NCI-H146 (cell line): ENCODE data around the gene FBXL15.

Experiments used
- DNase-seq: peaks from one replicate; lab custom pipeline; 2025; lab: John Stamatoyannopoulos, UW

Gene FBXL15

DNA sequence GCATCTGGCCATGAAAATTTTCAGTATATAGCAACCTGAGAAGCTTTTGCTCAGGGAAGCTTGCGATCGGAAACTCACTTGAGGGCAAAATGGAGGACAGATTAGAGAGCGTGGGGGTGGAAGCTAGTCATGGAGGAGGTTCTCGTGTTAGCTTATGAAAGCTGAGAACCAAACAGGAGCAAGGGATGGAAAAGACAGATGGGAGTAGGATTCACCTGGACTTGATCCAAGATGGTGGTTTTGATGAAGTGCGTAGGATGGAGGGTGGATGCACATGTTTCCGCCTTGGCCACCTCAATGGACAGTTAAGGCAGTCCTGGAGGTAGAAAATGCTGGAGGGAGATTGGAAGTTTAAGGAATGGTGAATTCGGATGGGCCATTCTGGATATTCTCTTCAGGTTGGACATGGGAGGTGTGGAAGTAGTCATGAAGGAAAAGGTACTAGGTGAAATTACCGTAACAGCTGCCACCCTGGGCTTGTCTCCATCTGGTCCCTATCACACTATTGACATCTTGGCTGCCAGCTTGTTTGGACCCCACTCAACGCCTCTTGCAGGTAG lies 37.0 kb downstream of the FBXL15 start:
- DNase-seq: no peak

DNA sequence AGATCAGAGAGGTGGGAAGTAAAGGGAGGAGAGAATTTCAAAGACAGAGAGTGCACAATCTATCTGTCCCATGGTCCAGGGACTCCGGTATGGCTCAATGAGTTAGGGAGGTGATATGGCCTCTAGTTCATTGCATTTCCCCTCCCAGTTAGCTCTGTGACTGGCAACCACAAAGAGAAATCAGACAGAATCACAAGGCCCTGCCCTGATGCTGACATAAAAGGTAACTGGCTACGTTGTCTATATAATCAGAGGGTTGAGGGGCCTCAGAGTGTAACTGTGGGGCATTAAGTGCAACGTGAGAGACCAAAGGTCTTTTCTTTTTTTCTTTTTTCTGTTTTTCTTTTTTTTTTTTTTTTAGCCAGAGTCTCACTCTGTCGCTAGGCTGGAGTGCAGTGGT lies 38.0 kb downstream of the FBXL15 start:
- no peak for DNase-seq

DNA sequence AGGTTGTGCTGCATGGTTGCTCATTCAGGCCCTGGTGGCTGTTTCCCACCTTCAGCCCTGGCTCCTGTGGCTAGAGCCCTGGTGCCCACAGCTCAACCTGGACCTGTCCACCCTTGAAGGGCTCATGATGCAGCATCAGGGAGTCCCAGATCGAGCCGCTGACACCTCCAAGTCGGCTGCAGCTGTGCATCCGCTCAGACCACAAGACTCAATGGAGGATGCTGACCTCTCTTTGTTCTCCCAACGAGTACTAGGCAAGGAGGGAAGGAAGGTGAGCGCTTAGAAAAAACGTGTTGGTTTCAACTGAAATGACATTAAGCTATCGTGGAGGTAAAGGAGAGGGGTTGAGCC lies 40.2 kb downstream of the FBXL15 start:
- DNase-seq: peak; percentile 78

DNA sequence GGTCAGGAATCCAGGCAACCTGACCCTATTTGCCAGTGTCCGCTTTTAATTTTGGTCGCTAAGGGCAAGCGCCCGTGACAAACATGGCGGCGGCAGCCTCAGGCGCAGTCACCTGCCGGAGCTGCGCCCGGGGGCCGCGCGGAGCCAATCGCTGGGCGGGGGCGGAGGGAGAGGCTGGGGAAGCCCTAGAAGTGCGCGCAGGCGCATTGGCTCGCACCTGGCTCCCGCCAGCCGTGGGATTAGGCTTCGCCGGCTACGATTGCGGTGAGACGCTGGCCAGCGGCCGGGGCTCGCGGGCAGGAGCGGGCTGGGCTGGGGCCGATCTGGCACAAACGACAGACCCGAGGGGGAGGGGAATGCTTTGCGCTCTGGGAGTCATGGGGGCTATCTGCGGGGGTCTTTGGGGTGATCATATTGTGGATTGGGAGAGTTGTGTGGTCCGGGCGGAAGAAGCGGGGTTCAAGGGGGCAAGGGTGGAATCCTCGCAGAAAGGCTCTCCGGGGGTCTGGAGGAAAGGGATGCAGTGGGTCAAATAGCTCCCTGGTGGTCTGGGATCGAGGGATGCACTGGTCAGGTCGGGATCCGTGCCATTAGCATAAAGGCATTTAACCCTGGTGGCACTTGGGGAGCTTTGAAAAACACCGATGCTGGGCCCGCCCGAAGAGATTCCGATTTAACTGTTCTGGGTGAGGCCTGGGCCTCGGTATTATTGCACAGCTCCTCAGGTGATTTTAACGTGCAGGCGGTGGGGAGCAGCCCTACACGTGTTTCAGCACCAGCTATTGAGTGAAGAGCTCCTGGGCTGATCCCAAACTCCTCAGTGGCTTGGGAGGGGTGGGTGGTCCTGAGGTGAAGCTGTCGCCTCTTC lies 40.8 kb downstream of the FBXL15 start:
- peak; percentile 95 for DNase-seq

DNA sequence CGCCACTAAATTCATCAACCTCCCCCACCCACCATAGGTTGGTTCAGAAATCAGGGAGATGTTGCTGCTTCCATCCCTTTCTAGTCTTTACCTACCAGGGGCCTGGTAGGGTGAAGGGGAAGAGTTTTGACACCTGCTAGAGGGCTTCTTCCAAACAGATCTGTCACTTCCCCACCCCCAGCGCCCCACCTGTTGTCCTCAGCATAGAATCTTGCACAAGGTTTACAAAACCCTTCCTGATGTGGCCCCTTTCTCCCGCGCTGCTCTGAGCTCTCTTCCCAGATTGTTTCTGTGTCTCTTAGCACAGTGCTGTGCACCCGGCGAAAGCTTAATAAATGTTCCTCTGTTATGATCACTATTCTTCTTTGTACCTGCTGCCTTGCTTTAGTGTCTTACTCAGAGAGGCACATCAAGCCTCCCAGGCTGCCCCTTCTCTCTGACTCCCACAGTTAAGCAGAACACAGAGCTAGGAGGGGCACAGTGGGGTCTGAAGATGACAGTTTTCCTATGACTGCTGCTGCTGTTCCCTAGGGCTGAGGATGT lies 41.9 kb downstream of the FBXL15 start:
- no peak for DNase-seq

DNA sequence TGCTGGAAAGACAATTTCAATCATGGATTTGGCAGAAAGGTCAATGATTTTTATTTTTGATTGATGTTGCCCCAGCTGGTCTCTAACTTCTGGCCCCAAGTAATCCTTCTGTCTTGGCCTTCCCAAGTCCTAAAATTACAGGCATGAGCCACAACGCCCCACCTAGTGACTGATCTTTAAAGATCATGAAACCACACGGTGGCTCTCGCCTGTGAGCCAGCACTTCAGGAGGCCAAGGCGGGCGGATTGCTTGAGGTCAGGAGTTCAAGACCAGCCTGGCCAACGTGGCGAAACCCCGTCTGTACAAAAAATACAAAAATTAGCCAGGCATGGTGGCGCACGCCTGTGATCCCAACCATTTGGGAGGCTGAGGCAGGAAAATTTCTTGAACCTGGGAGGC lies 43.3 kb downstream of the FBXL15 start:
- DNase-seq: no peak

DNA sequence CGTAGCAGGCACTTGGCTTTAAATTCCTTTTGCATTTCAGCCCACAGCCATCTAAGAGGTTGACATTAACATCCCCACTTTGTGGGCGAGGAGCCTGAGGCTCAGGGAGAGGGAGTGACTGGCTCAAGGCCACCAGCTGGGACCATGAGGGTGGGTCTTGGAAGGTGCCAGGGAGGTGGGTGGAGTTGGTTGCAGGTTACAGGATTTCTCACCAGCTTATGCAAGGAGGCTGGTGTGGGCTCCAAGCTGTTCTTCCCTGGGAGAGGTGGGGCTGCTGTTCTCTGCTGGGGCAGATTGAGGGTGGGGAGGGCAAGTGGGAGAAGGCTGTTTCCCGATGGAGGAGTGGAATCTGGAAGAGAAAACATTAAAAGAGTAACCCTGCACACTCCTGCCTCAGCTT lies 44.8 kb downstream of the FBXL15 start:
- no peak for DNase-seq

DNA sequence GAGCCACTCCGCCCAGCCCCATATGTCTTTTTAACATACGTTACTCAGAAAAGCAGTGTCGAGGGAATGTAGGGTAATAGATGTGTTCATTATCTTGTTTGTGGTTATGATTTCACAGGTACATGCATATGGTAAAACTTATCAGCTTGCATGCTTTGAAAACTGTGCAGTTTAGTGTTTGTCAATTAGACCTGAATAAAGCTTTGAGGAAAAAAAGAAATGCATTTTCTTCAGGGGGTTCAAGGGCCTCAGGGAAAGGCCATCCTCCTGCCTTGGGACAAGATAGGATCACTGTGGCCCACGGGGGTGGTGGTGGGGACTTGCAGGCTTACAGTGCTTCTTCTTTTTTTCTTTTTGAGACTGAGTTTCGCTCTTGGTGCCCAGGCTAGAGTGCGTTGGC lies 46.7 kb downstream of the FBXL15 start:
- DNase-seq: no peak

DNA sequence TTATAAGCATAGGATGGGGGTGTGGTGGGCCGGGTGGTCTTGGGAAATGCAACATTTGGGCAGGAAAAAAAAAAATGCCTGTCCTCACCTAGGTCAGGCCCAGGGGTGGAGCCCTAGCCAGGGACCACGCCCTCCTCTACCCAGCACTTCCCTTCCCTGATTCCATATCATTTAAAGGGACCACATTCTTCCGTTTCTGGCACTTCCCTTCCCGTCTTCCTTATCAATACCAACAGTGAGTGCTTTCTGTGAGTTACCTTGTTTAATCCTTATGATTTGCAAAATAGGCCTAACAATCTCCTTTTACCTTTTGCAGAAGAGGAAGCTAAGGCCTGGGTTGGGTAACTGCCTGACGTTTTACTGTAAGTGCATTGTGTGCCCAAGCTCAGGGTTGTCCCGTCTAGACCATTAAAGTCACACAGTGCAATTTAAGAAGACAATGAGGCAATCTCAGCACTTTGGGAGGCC lies 47.4 kb downstream of the FBXL15 start:
- no peak for DNase-seq

DNA sequence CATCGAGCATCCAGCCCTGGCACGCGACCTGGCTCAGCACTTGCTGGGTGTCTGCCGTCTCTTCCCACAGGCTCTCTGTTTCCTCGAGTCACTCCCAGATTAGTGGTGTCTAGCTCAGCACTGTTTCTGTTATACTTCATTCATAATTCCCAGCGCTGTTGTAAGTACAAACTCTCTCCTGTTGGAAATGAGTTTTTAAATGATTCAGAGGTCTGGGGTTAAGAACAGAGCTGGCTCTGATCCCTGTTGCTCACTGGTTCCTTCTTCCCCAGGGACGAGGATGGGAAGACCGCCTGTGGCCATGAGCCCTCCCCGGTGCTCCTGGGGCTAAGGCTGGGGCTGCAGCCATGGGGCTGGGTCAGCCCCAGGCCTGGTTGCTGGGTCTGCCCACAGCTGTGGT lies 48.0 kb downstream of the FBXL15 start:
- DNase-seq: no peak

DNA sequence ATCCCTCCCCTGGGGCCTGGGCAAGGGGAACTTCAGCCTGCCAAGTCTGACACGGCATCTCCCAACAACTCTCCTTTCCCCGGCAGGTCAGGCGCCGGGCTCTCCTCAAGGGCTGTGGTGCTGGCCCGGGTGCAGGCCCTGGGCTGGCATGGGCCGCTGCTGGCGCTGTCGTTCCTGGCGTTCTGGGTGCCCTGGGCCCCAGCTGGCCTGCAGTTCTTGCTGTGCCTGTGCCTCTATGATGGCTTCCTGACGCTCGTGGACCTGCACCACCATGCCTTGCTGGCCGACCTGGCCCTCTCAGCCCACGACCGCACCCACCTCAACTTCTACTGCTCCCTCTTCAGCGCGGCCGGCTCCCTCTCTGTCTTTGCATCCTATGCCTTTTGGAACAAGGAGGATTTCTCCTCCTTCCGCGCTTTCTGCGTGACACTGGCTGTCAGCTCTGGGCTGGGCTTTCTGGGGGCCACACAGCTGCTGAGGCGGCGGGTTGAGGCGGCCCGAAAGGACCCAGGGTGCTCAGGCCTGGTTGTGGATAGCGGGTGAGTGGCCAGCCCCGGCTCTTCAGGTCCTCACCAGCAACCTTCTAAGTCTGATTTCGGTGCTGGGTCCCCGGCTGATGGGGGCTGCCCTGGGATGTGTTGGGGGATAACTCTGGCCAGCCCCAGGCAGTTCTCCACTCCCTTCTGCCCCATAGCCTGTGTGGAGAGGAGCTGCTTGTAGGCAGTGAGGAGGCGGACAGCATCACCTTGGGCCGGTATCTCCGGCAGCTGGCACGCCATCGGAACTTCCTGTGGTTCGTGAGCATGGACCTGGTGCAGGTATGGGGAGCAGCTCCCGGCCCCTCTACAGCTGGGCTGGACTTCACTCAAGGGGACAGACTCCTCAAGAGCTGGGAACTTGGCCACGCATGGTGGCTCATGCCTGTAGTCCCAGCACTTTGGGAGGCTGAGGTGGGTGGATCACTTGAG lies 50.2 kb downstream of the FBXL15 start:
- no peak for DNase-seq
